GM19025 (cell line): ENCODE measurements around the gene PGM1.
A peak's percentile ranks its signal among the peaks of the same experiment; 100 is the strongest.

Experiments used
- ATAC-seq: cut with Tn5 transposase; IDR thresholded peaks from one replicate; pipeline ENCODE4 v1.9.1; 2021; ENCODE audit warnings: mild to moderate bottlenecking, low read depth, moderate library complexity; ENCODE audit not compliant: unreplicated experiment

Gene PGM1

DNA sequence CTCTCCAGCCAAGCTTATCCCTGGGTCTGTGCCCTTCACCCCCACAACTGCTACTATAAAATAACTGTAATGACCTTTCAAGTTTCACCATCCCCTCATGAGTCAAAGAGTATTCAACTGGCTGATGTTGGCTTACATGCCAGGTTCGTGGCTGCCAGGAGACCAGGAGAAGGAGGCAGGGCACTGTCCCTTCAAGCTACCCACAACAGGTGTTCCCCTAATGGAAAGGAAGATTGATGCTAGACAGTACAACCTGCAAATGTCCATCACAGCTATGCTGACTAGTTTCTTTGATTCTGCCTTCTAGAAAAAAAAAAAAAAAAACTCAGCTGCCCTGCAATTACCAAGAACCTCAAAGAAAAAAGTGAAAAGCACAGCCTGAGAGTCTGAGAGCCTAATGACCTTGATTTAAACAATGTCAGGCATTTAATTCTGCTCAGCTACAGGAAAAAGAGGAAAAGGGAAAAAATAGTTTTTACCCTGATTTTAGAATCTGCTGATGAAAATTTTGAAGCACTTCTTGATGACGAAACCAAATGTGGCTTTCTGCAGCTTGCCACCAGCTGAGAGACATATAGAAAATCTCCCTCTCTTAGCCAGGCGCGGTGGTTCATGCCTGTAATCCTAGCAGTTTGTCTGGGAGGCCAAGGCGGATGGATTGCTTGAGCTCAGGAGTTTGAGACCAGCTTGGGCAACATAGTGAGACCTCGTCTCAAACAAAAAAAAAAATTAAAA lies 97.9 kb downstream of the PGM1 start:
- ATAC-seq = no peak

- no peak for ATAC-seq
These were observed 98.7 kb downstream of the PGM1 start for GRCh38 chr1:63691701-63692425.

DNA sequence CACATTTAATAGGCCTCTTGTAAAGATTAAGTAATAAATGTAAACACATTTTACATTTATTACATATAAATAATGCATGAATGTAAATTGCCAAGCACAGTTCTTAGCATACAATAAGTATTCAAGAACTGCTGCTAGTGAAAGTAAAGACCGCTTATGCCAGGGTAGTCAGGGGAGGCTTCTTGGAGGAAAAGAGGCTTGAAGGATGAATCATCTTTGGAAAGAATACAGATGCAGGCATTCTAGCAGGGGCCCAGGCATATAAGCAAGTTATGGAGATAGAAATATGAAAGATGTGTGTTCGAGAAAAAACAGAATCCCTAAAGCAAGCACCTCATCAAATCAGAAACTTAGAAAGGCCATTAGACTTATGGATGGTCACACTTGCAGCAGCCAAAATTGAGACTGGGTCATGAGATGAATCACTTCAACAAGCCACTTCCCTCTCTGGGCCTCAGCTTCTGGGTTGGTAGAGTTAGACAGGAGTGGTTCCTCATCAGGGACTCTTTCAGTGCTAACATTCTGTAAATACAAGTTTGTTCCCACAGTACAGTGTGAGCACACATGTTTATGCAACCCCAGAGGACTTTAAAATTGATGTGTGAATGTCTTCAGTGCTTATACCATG lies 100.8 kb downstream of the PGM1 start:
- ATAC-seq = no peak

DNA sequence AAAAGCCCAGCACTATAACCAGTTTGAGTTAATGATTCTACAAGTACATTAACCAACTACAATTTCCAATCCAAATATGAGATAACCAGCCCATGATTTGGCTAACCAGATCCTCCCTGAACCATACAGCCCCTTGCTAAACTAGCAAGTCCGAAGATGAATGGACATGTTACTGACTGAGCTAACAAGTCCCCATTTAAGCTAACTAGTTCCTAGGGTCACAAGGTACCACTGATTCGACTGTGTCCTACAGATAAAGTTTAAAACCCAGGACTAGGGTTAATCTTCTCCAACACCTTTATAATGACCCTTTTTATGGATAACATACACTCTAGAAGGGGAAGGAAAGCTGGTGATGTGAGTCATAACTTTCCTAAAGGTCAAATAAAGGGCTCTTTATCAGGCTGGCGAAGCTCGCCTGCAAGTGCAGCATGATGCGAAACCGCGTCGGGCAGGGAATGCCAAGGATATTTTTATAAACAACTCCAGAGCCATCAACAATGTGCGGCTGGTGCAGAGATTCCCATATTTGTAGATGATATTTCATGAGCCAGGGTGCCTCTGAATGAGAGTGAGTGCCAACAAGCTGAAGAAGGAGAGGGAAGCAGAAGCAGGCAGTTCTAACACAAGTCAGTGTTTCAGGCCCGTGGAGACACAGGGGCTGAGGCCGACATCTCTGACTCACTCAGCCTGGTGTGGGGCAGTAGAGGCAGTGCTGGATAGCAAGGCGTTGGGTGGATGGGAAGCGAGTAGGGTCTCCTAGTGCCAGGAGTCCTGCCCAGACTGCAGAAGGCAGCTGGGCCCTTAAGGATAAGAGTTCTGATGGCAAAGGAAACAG lies 105.0 kb downstream of the PGM1 start:
- ATAC-seq = no peak

GRCh38 chr1:63701187-63701586 lies 108.0 kb downstream of the PGM1 start:
- no peak for ATAC-seq

DNA sequence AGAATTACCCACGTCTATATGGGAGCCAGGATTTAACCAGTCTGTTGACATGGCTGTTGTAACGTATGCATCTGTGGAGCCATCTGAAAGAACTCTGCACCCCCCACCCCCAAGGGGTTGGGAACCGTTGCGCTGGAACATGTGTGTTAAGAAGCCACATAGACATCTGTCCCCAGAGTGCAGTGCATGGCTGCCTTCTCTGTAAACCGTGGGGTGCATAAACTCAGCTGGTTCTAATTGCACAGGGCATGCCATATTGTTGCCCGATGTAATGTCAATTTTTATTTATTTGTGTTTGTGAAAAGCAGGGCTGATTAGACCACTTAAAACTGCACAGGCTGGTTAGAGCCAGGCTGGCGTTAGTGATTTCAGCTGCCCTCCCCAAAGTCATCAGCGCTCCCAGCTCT lies 110.5 kb downstream of the PGM1 start:
- ATAC-seq = no peak

GRCh38 chr1:63704443-63704842 lies 111.2 kb downstream of the PGM1 start:
- no peak for ATAC-seq

GRCh38 chr1:63705078-63705477 lies 111.9 kb downstream of the PGM1 start:
- ATAC-seq = peak; percentile 87

GRCh38 chr1:63709267-63709828 lies 116.1 kb downstream of the PGM1 start:
- ATAC-seq = no peak
